Stimulated activated CD8-positive, alpha-beta memory T cell treated with anti-CD3 and anti-CD28 coated beads, Interleukin-7, amount 100 ng/mL, for 24 hours (primary cell): ENCODE measurements around the gene FGF18.
"Not testable (repeated sequence)": the region's sequence is repeated elsewhere in the genome, so short reads cannot be mapped to it uniquely, and the experiment has no call there.

Experiments used
- DNase-seq: peaks from one replicate; pipeline ENCODE4 v3.0.0-alpha.2; 2020; ENCODE audit warnings: low read depth

The FGF18 gene, protein sequence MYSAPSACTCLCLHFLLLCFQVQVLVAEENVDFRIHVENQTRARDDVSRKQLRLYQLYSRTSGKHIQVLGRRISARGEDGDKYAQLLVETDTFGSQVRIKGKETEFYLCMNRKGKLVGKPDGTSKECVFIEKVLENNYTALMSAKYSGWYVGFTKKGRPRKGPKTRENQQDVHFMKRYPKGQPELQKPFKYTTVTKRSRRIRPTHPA

DNA sequence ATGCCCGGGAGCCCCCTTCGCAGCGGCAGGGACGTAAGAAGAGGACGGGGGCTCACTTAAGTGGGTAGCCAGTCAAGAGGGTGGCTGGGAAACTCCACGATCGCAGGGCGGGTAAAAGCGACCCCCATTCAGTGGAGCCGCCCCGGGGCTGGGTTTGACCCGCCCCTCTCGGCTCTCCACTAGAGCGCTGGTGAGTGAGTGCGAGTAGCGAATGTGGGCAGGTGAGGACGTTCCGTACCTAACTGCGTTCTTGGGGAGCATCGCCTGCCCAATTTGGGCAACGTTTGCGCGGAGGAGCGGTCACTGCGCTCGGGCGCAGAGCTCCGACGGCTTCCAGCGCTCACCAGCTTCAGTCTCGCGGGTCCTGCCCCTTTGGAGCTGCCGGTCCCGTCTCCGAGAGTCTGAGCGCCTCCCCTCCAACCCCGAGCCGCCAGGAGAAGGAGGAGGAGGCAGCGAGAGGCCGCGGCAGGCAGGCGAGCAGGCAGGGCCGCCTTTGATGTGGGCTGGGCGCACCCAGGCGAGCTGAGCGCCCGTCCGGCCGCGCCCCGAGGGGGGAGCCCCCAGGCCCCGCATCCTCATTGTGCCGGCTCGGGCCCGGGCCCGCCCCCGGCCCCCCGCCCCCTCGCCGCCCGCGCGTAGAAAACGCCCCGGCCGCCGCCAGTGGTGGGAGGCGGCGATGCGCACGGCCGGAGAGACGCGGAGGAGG, at the start of gene FGF18:
Gene FGF18 (plus strand): TSS at position 666 of the 706 bp plus-strand sequence. CDS start 553 bp downstream, outside the sequence.
- DNase-seq: no peak

- DNase-seq: no peak
Observed at GRCh38 chr5:171369898-171370297, 49.5 kb upstream of the FGF18 start.

GRCh38 chr5:171370881-171371280, 48.6 kb upstream of the FGF18 start:
- DNase-seq: not testable (repeated sequence)

- no peak for DNase-seq
Observed at GRCh38 chr5:171371326-171371725, 48.1 kb upstream of the FGF18 start.

DNA sequence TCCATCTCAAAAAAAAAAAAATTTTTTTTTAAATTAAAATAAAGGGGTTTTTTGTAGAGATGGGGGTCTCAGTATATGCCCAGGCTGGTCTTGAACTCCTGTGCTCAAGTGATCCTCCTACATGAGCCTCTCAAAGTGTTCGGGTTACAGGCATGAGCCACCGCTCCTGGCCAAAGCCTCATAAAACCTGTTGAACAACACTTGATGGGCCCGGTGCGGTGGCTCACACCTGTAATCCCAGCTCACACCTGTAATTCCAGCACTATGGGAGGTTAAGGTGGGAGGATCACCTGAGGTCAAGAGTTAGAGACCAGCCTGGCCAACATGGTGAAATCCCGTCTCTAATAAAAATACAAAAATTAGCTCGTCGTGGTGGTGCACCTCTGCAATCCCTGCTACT, 39.5 kb upstream of the FGF18 start:
- no peak for DNase-seq

GRCh38 chr5:171384416-171384815, 35.0 kb upstream of the FGF18 start:
- not testable (repeated sequence) for DNase-seq

DNA sequence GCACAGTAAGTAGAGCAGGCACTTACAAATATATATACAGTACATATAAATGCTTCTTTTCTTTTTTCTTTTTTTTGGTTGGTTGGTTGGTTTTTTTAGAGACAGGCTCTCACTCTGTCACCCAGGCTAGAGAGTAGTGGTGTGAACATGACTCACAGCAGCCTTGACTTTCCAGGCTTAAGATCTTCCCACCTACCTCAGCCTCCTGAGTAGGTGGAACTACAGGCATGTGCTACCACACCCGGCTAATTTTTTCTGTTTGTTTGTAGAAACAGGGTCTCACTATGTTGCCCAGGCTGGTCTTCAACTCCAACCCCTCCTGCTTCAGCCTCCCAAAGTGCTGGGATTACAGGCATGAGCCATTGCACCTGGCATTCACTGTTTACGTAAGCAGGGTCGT, 34.4 kb upstream of the FGF18 start:
- DNase-seq: not testable (repeated sequence)

DNA sequence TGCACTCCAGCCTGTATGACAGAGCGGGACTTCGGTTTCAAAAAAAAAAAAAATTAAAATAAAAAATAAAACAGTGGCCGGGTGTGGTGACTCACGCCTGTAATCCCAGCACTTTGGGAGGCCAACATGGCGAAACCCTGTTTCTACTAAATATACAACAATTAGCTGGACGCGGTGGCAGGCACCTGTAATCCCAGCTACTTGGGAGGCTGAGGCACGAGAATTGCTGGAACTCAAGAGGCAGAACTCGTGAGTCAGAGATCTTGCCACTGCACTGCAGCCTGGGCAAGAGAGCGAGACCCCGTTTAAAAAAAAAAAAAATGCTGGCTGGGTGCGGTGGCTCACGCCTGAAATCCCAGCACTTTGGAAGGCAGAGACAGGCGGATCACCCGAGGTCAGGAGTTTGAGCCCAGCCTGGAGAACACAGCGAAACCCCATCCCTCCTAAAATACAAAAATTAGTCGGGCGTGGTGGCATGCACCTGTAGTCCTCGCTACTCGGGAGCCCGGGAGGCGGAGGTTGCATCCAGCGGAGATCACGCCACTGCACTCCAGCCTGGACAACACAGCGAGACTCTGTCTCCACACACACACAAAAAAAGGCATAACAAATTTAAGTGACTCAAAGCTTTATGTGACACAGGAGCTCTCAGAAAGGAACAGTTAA, 33.3 kb upstream of the FGF18 start:
- DNase-seq: no peak

- DNase-seq: no peak
Observed at GRCh38 chr5:171386861-171387344, 32.5 kb upstream of the FGF18 start.

- peak; percentile 90 for DNase-seq
Observed at GRCh38 chr5:171387345-171387969, 32.0 kb upstream of the FGF18 start, which contains the start of gene NPM1. TSS of gene NPM1 (plus strand) at chr5:171387849. CDS start at chr5:171387949, 100 bp downstream.

- peak; percentile 78 for DNase-seq
Observed at GRCh38 chr5:171387970-171388815, 31.3 kb upstream of the FGF18 start.

DNA sequence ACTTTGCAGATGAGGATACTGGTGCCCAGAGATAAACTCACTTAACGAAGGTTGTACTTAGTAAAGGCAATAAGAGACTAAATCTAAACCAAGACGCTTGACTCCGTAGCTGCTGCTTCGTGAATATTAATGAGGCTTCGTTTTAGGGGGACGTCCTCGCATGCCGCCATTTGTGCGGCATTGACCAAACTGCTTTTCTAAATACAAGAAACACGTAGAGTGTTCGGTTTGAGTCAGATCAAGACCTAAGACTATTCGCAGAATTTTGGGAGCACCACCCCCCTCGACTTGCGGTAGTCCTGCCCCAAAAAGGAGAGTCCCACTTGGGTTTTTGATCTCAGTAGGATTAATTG, 30.7 kb upstream of the FGF18 start:
- no peak for DNase-seq

- DNase-seq: no peak
Observed at GRCh38 chr5:171390883-171391677, 28.4 kb upstream of the FGF18 start.

DNA sequence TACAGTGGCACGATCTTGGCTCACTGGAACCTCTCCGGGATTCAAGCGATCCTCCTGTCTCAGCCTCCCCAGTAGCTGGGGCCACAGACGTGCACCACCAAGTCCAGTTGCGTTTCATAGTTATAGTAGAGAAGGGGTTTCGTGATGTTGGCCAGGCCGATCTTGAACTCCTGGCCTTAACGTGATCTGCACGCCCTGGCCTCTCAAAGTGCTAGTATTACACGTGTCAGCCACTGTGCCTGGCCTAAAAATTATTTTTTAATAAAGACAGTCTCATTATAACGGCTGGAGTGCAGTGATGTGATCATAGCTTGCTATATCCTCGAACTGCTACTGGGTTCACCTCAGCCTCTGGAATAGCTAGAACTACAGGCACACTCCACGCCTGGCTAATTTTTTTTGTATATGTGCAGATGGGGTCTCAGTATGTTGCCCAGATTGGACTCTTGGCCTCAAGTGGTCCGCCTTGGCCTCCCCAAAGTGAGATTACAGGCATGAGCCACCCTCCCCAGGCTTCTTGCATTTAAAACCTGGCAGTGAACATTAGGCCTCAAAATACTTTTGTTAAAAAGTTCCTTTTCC, 27.4 kb upstream of the FGF18 start:
- DNase-seq: no peak

GRCh38 chr5:171392585-171393159, 26.8 kb upstream of the FGF18 start:
- no peak for DNase-seq

GRCh38 chr5:171395042-171395441, 24.4 kb upstream of the FGF18 start:
- DNase-seq: no peak

DNA sequence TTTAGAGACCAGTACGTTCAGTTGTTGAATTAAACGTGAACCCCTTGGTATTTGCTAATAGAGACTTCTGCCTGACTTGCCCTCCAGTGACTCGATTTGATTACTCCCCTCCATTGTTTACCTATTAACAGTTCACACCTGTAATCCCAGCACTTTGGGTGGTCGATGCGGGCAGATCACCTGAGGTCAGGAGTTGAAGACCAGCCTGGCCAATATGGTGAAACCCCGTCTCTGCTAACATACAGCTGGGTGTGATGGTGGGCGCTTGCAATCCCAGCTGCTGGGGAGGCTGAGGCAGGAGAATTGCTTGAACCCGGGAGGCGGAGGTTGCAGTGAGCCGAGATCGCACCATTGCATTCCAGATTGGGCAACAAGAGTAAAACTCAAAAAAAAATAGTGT, 22.9 kb upstream of the FGF18 start:
- DNase-seq: not testable (repeated sequence)

- DNase-seq: no peak
Observed at GRCh38 chr5:171397190-171397589, 22.3 kb upstream of the FGF18 start.

DNA sequence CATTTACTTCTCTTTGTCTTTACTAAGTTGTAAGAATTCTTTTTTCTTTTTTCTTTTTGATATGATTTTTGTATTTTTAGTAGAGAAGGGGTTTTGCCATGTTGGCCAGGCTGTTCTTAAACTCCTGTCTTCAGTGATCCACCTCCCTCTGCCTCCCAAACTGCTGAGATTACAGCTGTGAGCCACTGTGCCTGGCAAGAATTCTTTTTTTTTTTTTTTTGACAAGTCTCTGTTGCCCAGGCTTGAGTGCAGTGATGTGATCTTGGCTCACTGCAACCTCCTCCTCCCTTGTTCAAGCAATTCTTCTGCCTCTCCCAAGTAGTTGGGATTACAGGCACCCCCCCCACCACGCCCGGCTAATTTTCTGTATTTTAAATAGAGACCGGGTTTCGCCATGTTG, 21.8 kb upstream of the FGF18 start:
- no peak for DNase-seq

DNA sequence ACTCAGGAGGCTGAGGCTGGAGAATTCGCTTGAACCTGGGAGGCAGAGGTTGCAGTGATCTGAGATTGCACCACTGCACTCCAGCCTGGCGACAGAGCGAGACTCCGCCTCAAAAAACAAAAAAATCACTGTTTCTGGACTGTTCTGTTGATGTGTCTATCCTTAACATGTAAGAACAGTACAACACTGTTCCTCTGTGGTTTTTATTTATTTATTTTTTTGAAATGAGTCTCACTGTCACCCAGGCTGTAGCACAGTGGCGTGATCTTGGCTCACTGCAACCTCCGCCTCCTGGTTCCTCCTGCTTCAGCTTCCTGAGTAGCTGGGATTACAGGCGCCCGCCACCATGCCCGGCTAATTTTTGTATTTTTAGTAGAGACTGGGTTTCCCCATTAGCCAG, 20.8 kb upstream of the FGF18 start:
- not testable (repeated sequence) for DNase-seq
